GM18519 (cell line): ENCODE data around the gene SAPCD1.
"Not testable (repeated sequence)": the region's sequence is repeated elsewhere in the genome, so short reads cannot be mapped to it uniquely, and the experiment has no call there.

Experiments used
- ATAC-seq: cut with Tn5 transposase; IDR thresholded peaks from one replicate; pipeline ENCODE4 v1.9.1; 2021; ENCODE audit warnings: mild to moderate bottlenecking, moderate library complexity; ENCODE audit not compliant: unreplicated experiment, low FRiP score

Gene SAPCD1

GRCh38 chr6:31795616-31796298 is 33.3 kb downstream of the SAPCD1 start, which contains the start of gene VARS1:
VARS1 (minus strand) TSS chr6:31795752; CDS start chr6:31795217, 535 bp downstream.
- ATAC-seq: peak; percentile 61

- ATAC-seq: no peak
Measured at GRCh38 chr6:31796993-31797385, 34.5 kb downstream of the SAPCD1 start.

- ATAC-seq: no peak
Measured at GRCh38 chr6:31797588-31797987, 35.1 kb downstream of the SAPCD1 start.

- ATAC-seq: no peak
Measured at GRCh38 chr6:31799781-31800180, 37.3 kb downstream of the SAPCD1 start.

- not testable (repeated sequence) for ATAC-seq
Measured at GRCh38 chr6:31801031-31801927, 38.8 kb downstream of the SAPCD1 start.

GRCh38 chr6:31805939-31806469 is 43.5 kb downstream of the SAPCD1 start:
- no peak for ATAC-seq

GRCh38 chr6:31806470-31807272 is 44.2 kb downstream of the SAPCD1 start, which contains the start of gene LSM2:
LSM2 (minus strand) TSS chr6:31806966; CDS start chr6:31806757, 209 bp downstream.
- ATAC-seq: peak; percentile 66

GRCh38 chr6:31808599-31808998 is 46.1 kb downstream of the SAPCD1 start:
- not testable (repeated sequence) for ATAC-seq

GRCh38 chr6:31811645-31812044 is 49.2 kb downstream of the SAPCD1 start:
- ATAC-seq: no peak

GRCh38 chr6:31813465-31813849 is 51.0 kb downstream of the SAPCD1 start:
- ATAC-seq: no peak
